Stomach (tissue), 9 donors: ENCODE measurements around the gene SRF. TPM values are rescaled to one million over a fixed set of nuclear protein-coding genes. Genes with fewer than 3 reads are reported as not detected.

Source experiments
- DNase-seq, 2 donors: peaks; one replicate each; pipeline versions ENCODE4 v3.0.0 to v3.0.0-alpha.2; 2013 to 2019
- H3K27ac ChIP-seq, 5 donors: fragments of 200-600 bp in 4 of 5; sonication (generic) in 4 of 5; one replicate each; pipeline ENCODE4 v1.5.1; 2013 to 2019; ENCODE audit warnings: mild to moderate bottlenecking in 1 of 5, moderate library complexity in 1 of 5
- H3K27me3 ChIP-seq, 3 donors: fragments of 200-600 bp; sonication (generic); one replicate each; pipeline ENCODE4 v1.5.1; 2017 to 2019; ENCODE audit warnings: mixed run types in 1 of 3
- H3K36me3 ChIP-seq, 4 donors: fragments of 200-600 bp; sonication (generic); 1 replicate in 3 of 4; 2 replicates in 1 of 4; pipeline ENCODE4 v1.5.1; 2016 to 2019
- H3K4me1 ChIP-seq, 4 donors: fragments of 200-600 bp; sonication (generic); one replicate each; pipeline ENCODE4 v1.5.1; 2016 to 2019
- H3K4me3 ChIP-seq, 4 donors: fragments of 200-600 bp; sonication (generic) in 3 of 4; one replicate each; pipeline ENCODE4 v1.5.1; 2016 to 2019; ENCODE audit warnings: mild to moderate bottlenecking in 1 of 4
- H3K9me3 ChIP-seq, 4 donors: fragments of 200-600 bp; sonication (generic); one replicate each; pipeline ENCODE4 v1.5.1; 2016 to 2019
- CTCF ChIP-seq, 7 experiments: fragments of 450-650 bp in 4 of 7; fragments of 200-600 bp in 3 of 7; sonication (generic) in 3 of 7; IDR thresholded peaks; one replicate each; pipeline ENCODE4 v1.5.1; 2016 to 2019; ENCODE audit warnings: antibody characterized with exemption in 7 of 7, control low read depth in 2 of 7, mild to moderate bottlenecking in 1 of 7
- EP300 ChIP-seq: sonication (generic); formaldehyde crosslinking; IDR thresholded peaks from one replicate; pipeline ENCODE4 v1.6.1; 2017; ENCODE audit warnings: antibody characterized with exemption
- POLR2A ChIP-seq, 4 donors: fragments of 450-650 bp; IDR thresholded peaks; one replicate each; pipeline ENCODE4 v1.6.1; 2016; ENCODE audit warnings: antibody characterized with exemption in 4 of 4, control low read depth in 2 of 4, mild to moderate bottlenecking in 1 of 4, moderate library complexity in 1 of 4
- POLR2AphosphoS5 ChIP-seq, 3 donors: sonication (generic); formaldehyde crosslinking; IDR thresholded peaks; one replicate each; pipeline ENCODE4 v1.6.1; 2016; ENCODE audit warnings: antibody characterized with exemption in 3 of 3
- WGBS, 5 donors: extraction: QIAGEN DNeasy Blood & Tissue Kit in 3 of 5; methylation state at CpG; one replicate each; pipeline versions ENCODE4 v1.1.5 to v1.1.7; 2013 to 2018; 5-methylcytosine and 5-hydroxymethylcytosine counted together
- intact Hi-C: fragments of 100-400 bp; cut with DNase I; formaldehyde crosslinking; loops from one replicate; pipeline ENCODE4 v1.15.1; 2023; ENCODE audit warnings: low total_unique reads
- polyA plus RNA-seq, 3 donors: library from polyadenylated mRNA; stranded (reverse); fragments of 200-250 nt; gene quantifications; one replicate each; pipeline ENCODE4 v1.2.3, GENCODE V29; 2013
- total RNA-seq, 5 donors: library from RNA; depleted of rRNA; stranded (reverse); fragments of >200 nt; gene quantifications; one replicate each; pipeline versions ENCODE4 v1.1.0 to v1.2.3, GENCODE V29; 2014 to 2016
- donor health status: healthy with polysubstance abuse.
- donor health status: Bipolar disorder and iron deficiency.
- donor health status: healthy.

The SRF gene
- total and polyA plus RNA-seq, 8 donors, result 10.5 to 40.6 (median 24.0) TPM

GRCh38 chr6:43178150-43178549 is 7.1 kb downstream of the SRF start:
- no peak for DNase-seq
- Histone ChIP-seq H3K9me3 (no peaks in the 10 kb centered on the region), H3K4me3 (no peak overlapping the region), H3K27ac (no peak overlapping the region), H3K4me1 (peaks cover 35 to 57% (median 47%) of the 10 kb centered on the region in 4 donors), H3K27me3 (no peaks in the 10 kb centered on the region), H3K36me3 (peaks cover 41 to 57% (median 54%) of the 10 kb centered on the region in 4 donors)
- intact Hi-C loops, result no loop called here
- TF ChIP-seq POLR2A (IDR thresholded peaks at IDR 0.05), result no peak
- TF ChIP-seq EP300, result no peak
- TF ChIP-seq CTCF (IDR thresholded peaks at IDR 0.05), result no peak
- no peak for TF ChIP-seq POLR2AphosphoS5 (IDR thresholded peaks at IDR 0.05)
- WGBS, 5 donors, result 77 to 91% (median 89%) methylated on average over 9 to 12 of the region's 12 CpGs

- Histone ChIP-seq H3K4me1 (peaks cover 28 to 57% (median 46%) of the 10 kb centered on the region in 4 donors), H3K27me3 (no peaks in the 10 kb centered on the region), H3K27ac (peak overlapping the region in 1 of 5 donors; percentile 51), H3K9me3 (no peaks in the 10 kb centered on the region), H3K4me3 (no peak overlapping the region), H3K36me3 (peaks cover 41 to 57% (median 55%) of the 10 kb centered on the region in 4 donors)
- intact Hi-C loops, result no loop called here
- no peak for TF ChIP-seq CTCF (IDR thresholded peaks at IDR 0.05)
- TF ChIP-seq EP300, result no peak
- TF ChIP-seq POLR2A (IDR thresholded peaks at IDR 0.05), result no peak
- no peak for TF ChIP-seq POLR2AphosphoS5 (IDR thresholded peaks at IDR 0.05)
- 83 to 91% (median 87%) methylated on average over 18 to 20 of the region's 20 CpGs for WGBS, 5 donors
- DNase-seq, result no peak
Observed at GRCh38 chr6:43178951-43179830, 8.1 kb downstream of the SRF start.

GRCh38 chr6:43180058-43180457 is 9.0 kb downstream of the SRF start:
- WGBS, 5 donors, result 72 to 83% (median 81%) methylated on average over 7 of the region's 7 CpGs
- H3K9me3 ChIP-seq, result no peaks in the 10 kb centered on the region
- intact Hi-C loops, result no loop called here
- TF ChIP-seq EP300, result no peak
- TF ChIP-seq POLR2A (IDR thresholded peaks at IDR 0.05), result no peak
- no peak overlapping the region for H3K4me3 ChIP-seq
- peaks cover 25 to 59% (median 43%) of the 10 kb centered on the region in 4 donors for H3K4me1 ChIP-seq
- no peak for DNase-seq
- H3K36me3 ChIP-seq, result peaks cover 41 to 65% (median 60%) of the 10 kb centered on the region in 4 donors
- H3K27ac ChIP-seq, result peak overlapping the region in 2 of 5 donors; percentile 33 to 51
- no peaks in the 10 kb centered on the region for H3K27me3 ChIP-seq

- H3K27ac ChIP-seq, result peak overlapping the region in 3 of 5 donors; percentile 64 to 86 (median 86)
- H3K9me3 ChIP-seq, result no peaks in the 10 kb centered on the region
- H3K4me1 ChIP-seq, result peaks cover 17 to 51% (median 34%) of the 10 kb centered on the region in 4 donors
- TF ChIP-seq CTCF (IDR thresholded peaks at IDR 0.05), result no peak
- no peak for TF ChIP-seq POLR2AphosphoS5 (IDR thresholded peaks at IDR 0.05)
- no peak for TF ChIP-seq EP300
- no peak overlapping the region for H3K4me3 ChIP-seq
- no peaks in the 10 kb centered on the region for H3K27me3 ChIP-seq
- intact Hi-C loops, result no loop called here
- 68 to 80% (median 72%) methylated on average over 5 of the region's 5 CpGs for WGBS, 5 donors
- DNase-seq, result peak in 1 of 2 donors; percentile 17
- H3K36me3 ChIP-seq, result peaks cover 41 to 66% (median 59%) of the 10 kb centered on the region in 4 donors
Observed at GRCh38 chr6:43180985-43181384, 9.9 kb downstream of the SRF start.

GRCh38 chr6:43181621-43181941 is 10.5 kb downstream of the SRF start:
- intact Hi-C loops, result no loop called here
- DNase-seq, result no peak
- Histone ChIP-seq H3K4me3 (peak overlapping the region; percentile 69 to 95 (median 81)), H3K4me1 (peaks cover 17 to 45% (median 29%) of the 10 kb centered on the region in 4 donors), H3K27me3 (no peaks in the 10 kb centered on the region), H3K36me3 (peaks cover 41 to 66% (median 59%) of the 10 kb centered on the region in 4 donors), H3K27ac (peak overlapping the region; percentile 49 to 86 (median 84)), H3K9me3 (no peaks in the 10 kb centered on the region)
- 26 to 46% (median 34%) methylated on average over 9 of the region's 9 CpGs for WGBS, 5 donors
- TF ChIP-seq POLR2AphosphoS5 (IDR thresholded peaks at IDR 0.05) (no peak), CTCF (IDR thresholded peaks at IDR 0.05) (no peak), POLR2A (IDR thresholded peaks at IDR 0.05) (no peak), EP300 (no peak)
